Measurements from ENCODE around the gene MAP1LC3B2.

DNA sequence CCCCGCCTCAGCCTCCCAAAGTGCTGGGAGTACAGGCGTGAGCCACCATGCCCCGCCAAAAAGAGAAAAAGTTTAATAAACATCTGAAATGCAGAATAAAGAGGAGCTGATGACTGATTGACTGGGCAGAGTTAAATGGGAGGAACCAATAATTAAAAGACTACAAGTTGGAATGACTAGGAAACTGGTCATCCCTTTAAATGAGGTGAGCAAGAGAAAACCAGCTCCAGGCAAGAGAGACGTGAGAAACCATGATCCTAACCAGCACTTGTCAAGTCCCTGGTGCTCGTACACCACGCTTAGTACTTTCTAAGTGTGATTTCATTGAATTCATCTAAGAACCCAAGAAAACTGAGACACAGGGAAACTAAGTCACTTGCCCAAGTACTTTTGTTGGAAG, 47.9 kb downstream of the MAP1LC3B2 start:
- TF ChIP-seq GFI1 (CRISPR knock-in tag; IDR thresholded peaks at IDR 0.05; ENCODE audit: borderline replicate concordance) (no peak), TCF7L2 (IDR thresholded peaks at IDR 0.05; ENCODE audit: low read depth, low read length) (no peak), EP300 (IDR thresholded peaks at IDR 0.05; ENCODE audit: low read depth in 2 of 2, low read length in 2 of 2) (no peak), EP300 (CRISPR knock-in tag; IDR thresholded peaks at IDR 0.05; ENCODE audit: borderline replicate concordance) (no peak), EZH2 (conservative IDR thresholded peaks at IDR 0.05; ENCODE audit: low read depth, low read length) (no peak), ZNF678 (CRISPR knock-in tag; IDR thresholded peaks at IDR 0.05) (no peak)
- TF ChIP-seq, protein P1, sequence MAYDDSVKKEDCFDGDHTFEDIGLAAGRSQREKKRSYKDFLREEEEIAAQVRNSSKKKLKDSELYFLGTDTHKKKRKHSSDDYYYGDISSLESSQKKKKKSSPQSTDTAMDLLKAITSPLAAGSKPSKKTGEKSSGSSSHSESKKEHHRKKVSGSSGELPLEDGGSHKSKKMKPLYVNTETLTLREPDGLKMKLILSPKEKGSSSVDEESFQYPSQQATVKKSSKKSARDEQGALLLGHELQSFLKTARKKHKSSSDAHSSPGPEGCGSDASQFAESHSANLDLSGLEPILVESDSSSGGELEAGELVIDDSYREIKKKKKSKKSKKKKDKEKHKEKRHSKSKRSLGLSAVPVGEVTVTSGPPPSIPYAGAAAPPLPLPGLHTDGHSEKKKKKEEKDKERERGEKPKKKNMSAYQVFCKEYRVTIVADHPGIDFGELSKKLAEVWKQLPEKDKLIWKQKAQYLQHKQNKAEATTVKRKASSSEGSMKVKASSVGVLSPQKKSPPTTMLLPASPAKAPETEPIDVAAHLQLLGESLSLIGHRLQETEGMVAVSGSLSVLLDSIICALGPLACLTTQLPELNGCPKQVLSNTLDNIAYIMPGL (CRISPR knock-in tag; IDR thresholded peaks at IDR 0.05; ENCODE audit: borderline replicate concordance in 1 of 2, low read depth in 1 of 2), result no peak
- TF ChIP-seq, protein P2, sequence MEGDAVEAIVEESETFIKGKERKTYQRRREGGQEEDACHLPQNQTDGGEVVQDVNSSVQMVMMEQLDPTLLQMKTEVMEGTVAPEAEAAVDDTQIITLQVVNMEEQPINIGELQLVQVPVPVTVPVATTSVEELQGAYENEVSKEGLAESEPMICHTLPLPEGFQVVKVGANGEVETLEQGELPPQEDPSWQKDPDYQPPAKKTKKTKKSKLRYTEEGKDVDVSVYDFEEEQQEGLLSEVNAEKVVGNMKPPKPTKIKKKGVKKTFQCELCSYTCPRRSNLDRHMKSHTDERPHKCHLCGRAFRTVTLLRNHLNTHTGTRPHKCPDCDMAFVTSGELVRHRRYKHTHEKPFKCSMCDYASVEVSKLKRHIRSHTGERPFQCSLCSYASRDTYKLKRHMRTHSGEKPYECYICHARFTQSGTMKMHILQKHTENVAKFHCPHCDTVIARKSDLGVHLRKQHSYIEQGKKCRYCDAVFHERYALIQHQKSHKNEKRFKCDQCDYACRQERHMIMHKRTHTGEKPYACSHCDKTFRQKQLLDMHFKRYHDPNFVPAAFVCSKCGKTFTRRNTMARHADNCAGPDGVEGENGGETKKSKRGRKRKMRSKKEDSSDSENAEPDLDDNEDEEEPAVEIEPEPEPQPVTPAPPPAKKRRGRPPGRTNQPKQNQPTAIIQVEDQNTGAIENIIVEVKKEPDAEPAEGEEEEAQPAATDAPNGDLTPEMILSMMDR (CRISPR knock-in tag; IDR thresholded peaks at IDR 0.05), result no peak
- TF ChIP-seq, protein P3, sequence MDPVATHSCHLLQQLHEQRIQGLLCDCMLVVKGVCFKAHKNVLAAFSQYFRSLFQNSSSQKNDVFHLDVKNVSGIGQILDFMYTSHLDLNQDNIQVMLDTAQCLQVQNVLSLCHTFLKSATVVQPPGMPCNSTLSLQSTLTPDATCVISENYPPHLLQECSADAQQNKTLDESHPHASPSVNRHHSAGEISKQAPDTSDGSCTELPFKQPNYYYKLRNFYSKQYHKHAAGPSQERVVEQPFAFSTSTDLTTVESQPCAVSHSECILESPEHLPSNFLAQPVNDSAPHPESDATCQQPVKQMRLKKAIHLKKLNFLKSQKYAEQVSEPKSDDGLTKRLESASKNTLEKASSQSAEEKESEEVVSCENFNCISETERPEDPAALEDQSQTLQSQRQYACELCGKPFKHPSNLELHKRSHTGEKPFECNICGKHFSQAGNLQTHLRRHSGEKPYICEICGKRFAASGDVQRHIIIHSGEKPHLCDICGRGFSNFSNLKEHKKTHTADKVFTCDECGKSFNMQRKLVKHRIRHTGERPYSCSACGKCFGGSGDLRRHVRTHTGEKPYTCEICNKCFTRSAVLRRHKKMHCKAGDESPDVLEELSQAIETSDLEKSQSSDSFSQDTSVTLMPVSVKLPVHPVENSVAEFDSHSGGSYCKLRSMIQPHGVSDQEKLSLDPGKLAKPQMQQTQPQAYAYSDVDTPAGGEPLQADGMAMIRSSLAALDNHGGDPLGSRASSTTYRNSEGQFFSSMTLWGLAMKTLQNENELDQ (CRISPR knock-in tag; IDR thresholded peaks at IDR 0.05; ENCODE audit: borderline replicate concordance), result no peak
- TF ChIP-seq, protein P4, sequence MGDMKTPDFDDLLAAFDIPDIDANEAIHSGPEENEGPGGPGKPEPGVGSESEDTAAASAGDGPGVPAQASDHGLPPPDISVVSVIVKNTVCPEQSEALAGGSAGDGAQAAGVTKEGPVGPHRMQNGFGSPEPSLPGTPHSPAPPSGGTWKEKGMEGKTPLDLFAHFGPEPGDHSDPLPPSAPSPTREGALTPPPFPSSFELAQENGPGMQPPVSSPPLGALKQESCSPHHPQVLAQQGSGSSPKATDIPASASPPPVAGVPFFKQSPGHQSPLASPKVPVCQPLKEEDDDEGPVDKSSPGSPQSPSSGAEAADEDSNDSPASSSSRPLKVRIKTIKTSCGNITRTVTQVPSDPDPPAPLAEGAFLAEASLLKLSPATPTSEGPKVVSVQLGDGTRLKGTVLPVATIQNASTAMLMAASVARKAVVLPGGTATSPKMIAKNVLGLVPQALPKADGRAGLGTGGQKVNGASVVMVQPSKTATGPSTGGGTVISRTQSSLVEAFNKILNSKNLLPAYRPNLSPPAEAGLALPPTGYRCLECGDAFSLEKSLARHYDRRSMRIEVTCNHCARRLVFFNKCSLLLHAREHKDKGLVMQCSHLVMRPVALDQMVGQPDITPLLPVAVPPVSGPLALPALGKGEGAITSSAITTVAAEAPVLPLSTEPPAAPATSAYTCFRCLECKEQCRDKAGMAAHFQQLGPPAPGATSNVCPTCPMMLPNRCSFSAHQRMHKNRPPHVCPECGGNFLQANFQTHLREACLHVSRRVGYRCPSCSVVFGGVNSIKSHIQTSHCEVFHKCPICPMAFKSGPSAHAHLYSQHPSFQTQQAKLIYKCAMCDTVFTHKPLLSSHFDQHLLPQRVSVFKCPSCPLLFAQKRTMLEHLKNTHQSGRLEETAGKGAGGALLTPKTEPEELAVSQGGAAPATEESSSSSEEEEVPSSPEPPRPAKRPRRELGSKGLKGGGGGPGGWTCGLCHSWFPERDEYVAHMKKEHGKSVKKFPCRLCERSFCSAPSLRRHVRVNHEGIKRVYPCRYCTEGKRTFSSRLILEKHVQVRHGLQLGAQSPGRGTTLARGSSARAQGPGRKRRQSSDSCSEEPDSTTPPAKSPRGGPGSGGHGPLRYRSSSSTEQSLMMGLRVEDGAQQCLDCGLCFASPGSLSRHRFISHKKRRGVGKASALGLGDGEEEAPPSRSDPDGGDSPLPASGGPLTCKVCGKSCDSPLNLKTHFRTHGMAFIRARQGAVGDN (CRISPR knock-in tag; IDR thresholded peaks at IDR 0.05), result no peak
